ENCODE results near the gene SNAPC4.

GRCh38 chr9:136423432-136424146 is 23.6 kb upstream of the SNAPC4 start:
- TF ChIP-seq CTCF (conservative IDR thresholded peaks at IDR 0.05; ENCODE audit: low read depth, low read length) (no peak), EZH2 (IDR thresholded peaks at IDR 0.05; ENCODE audit: borderline replicate concordance, low read depth, low read length, poor library complexity, severe bottlenecking) (no peak)

Data from A673 (cell line).